ENCODE measurements around the gene SF3B2. TPM values are rescaled to one million over a fixed set of nuclear protein-coding genes. Genes with fewer than 3 reads are reported as not detected.

The SF3B2 gene
- total RNA-seq, 4 donors from 2014 or later: 117 to 160 (median 137) TPM

- Histone ChIP-seq H3K4me3 (peak overlapping the region in 2 of 4 donors; percentile 3 to 49), H3K27ac (replicated peaks in 1 of 4) (peak overlapping the region; percentile 69 to 81 (median 72)), H3K36me3 (peaks cover 0 to 6% (median 0%) of the 10 kb centered on the region in 4 donors), H3K4me1 (peaks cover 23 to 57% (median 51%) of the 10 kb centered on the region in 4 donors), H3K27me3 (peaks cover 0 to 18% (median 3%) of the 10 kb centered on the region in 4 donors), H3K9me3 (no peaks in the 10 kb centered on the region)
- intact Hi-C loops (cut with DNase I): no loop called here
- TF ChIP-seq POLR2A (IDR thresholded peaks at IDR 0.05; ENCODE audit: low read depth) (no peak), CTCF (IDR thresholded peaks at IDR 0.05) (no peak), EP300 (IDR thresholded peaks at IDR 0.05) (no peak)
- 37% methylated on average over 8 of the region's 11 CpGs for WGBS
- no peak for DNase-seq (ENCODE audit: extremely low spot score)
Observed at GRCh38 chr11:66047541-66048365, 4.4 kb upstream of the SF3B2 start.

- H3K36me3 ChIP-seq: peaks cover 0 to 4% (median 2%) of the 10 kb centered on the region in 4 donors
- TF ChIP-seq EP300 (IDR thresholded peaks at IDR 0.05) (no peak), POLR2AphosphoS5 (IDR thresholded peaks at IDR 0.05) (no peak), POLR2A (IDR thresholded peaks at IDR 0.05; ENCODE audit: low read depth) (no peak), CTCF (IDR thresholded peaks at IDR 0.05) (no peak)
- H3K27me3 ChIP-seq: peaks cover 0 to 18% (median 3%) of the 10 kb centered on the region in 4 donors
- intact Hi-C loops (cut with DNase I): no loop called here
- H3K4me3 ChIP-seq: peak within 1 kb of the TSS; percentile 22 to 51 (median 44)
- no peaks in the 10 kb centered on the region for H3K9me3 ChIP-seq
- H3K27ac ChIP-seq (replicated peaks in 1 of 4): peak within 1 kb of the TSS; percentile 69 to 81 (median 72)
- 21% methylated on average over 12 of the region's 39 CpGs for WGBS
- H3K4me1 ChIP-seq: peaks cover 33 to 66% (median 61%) of the 10 kb centered on the region in 4 donors
- DNase-seq (ENCODE audit: extremely low spot score): no peak
Observed at GRCh38 chr11:66048547-66049323, 3.4 kb upstream of the SF3B2 start, which contains the start of gene GAL3ST3. TSS of gene GAL3ST3 (minus strand) at chr11:66049161. CDS start at chr11:66045415, 3,746 bp downstream.

GRCh38 chr11:66050581-66051231, 1.5 kb upstream of the SF3B2 start:
- intact Hi-C loops (cut with DNase I): no loop called here
- no peak for DNase-seq (ENCODE audit: extremely low spot score)
- peaks cover 15 to 23% (median 19%) of the 10 kb centered on the region in 4 donors for H3K36me3 ChIP-seq
- peaks cover 31 to 70% (median 60%) of the 10 kb centered on the region in 4 donors for H3K4me1 ChIP-seq
- TF ChIP-seq EP300 (IDR thresholded peaks at IDR 0.05) (no peak), POLR2A (IDR thresholded peaks at IDR 0.05; ENCODE audit: low read depth) (no peak), POLR2AphosphoS5 (IDR thresholded peaks at IDR 0.05) (no peak), CTCF (IDR thresholded peaks at IDR 0.05) (no peak)
- H3K27ac ChIP-seq (replicated peaks in 1 of 4): peak overlapping the region; percentile 87 to 92 (median 90)
- 84% methylated on average over 5 of the region's 5 CpGs for WGBS
- H3K9me3 ChIP-seq: no peaks in the 10 kb centered on the region
- no peak overlapping the region for H3K4me3 ChIP-seq
- peaks cover 0 to 18% (median 3%) of the 10 kb centered on the region in 4 donors for H3K27me3 ChIP-seq

- Histone ChIP-seq H3K36me3 (peaks cover 20 to 30% (median 25%) of the 10 kb centered on the region in 4 donors), H3K9me3 (no peaks in the 10 kb centered on the region), H3K4me1 (peaks cover 31 to 68% (median 59%) of the 10 kb centered on the region in 4 donors), H3K27ac (replicated peaks in 1 of 4) (peak overlapping the region; percentile 87 to 92 (median 90)), H3K27me3 (peaks cover 0 to 18% (median 3%) of the 10 kb centered on the region in 4 donors), H3K4me3 (peak overlapping the region; percentile 77 to 94 (median 88))
- 26% methylated on average over 12 of the region's 12 CpGs for WGBS
- DNase-seq (ENCODE audit: extremely low spot score): no peak
- intact Hi-C loops (cut with DNase I): no loop called here
- TF ChIP-seq CTCF (IDR thresholded peaks at IDR 0.05) (no peak), EP300 (IDR thresholded peaks at IDR 0.05) (no peak), POLR2AphosphoS5 (IDR thresholded peaks at IDR 0.05) (no peak), POLR2A (IDR thresholded peaks at IDR 0.05; ENCODE audit: low read depth) (no peak)
Observed at GRCh38 chr11:66051371-66051765, 796 bp upstream of the SF3B2 start.

Data from esophagus muscularis mucosa (tissue), 4 donors.